NT2/D1 (cell line): ENCODE measurements around the gene SOX30.

ENCODE experiments used
- DNase-seq: peaks from one replicate; pipeline ENCODE4 v3.0.0-alpha.2; 2011; ENCODE audit warnings: low read depth, low spot score
- H3K27me3 ChIP-seq: 2 replicates; pipeline ENCODE4 v1.6.0; 2011; ENCODE audit warnings: mild to moderate bottlenecking; ENCODE audit not compliant: insufficient read length, insufficient read depth
- H3K36me3 ChIP-seq: 2 replicates; pipeline ENCODE4 v1.6.1; 2011; ENCODE audit warnings: mild to moderate bottlenecking, low read length, mixed read lengths; ENCODE audit not compliant: insufficient read depth, insufficient read length
- H3K4me1 ChIP-seq: 2 replicates; pipeline ENCODE4 v1.5.1; 2011; ENCODE audit not compliant: insufficient read depth, insufficient read length
- H3K4me3 ChIP-seq: 2 replicates; pipeline ENCODE4 v1.5.1; 2011; ENCODE audit warnings: low read depth; ENCODE audit not compliant: insufficient read length
- H3K9ac ChIP-seq: 2 replicates; pipeline ENCODE4 v1.6.0; 2011; ENCODE audit warnings: low read depth; ENCODE audit not compliant: insufficient read length
- H3K9me3 ChIP-seq: 2 replicates; pipeline ENCODE4 v1.5.1; 2011; ENCODE audit warnings: mild to moderate bottlenecking, low read length; ENCODE audit not compliant: insufficient read depth
- SUZ12 ChIP-seq: IDR thresholded peaks from 2 replicates; pipeline ENCODE4 v1.6.1; 2011; ENCODE audit not compliant: insufficient read length, insufficient read depth; ENCODE audit errors: extremely low read depth
- YY1 ChIP-seq: IDR thresholded peaks from 2 replicates; pipeline ENCODE4 v1.6.1; 2011; ENCODE audit not compliant: insufficient read length, insufficient read depth
- ZNF274 ChIP-seq: IDR thresholded peaks from 2 replicates; pipeline ENCODE4 v1.6.1; 2011; ENCODE audit warnings: mild to moderate bottlenecking, low read depth, low read length

SOX30 gene

DNA sequence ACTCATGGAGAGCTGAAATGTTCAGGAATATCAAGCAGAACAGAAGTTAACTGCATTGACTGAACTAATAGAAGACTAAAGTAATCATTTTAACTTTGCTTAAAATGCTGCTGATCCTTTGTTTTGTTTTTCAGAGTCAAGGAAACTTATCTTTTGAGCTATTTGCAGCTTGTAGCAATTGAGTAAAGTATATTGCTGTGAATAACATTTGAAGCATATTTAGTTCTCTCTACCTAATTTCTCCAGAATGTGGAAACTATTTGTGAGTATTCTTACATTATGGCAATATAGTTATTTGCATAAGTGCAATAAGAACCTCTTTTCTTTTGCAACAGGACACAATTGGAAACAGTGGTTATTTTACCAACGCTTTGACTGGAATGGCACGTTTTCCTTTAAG is 5.3 kb upstream of the SOX30 start:
- no peaks in the 10 kb centered on the region for H3K36me3 ChIP-seq
- peaks cover 44% of the 10 kb centered on the region for H3K9me3 ChIP-seq
- H3K4me1 ChIP-seq, result no peaks in the 10 kb centered on the region
- no peak for DNase-seq
- no peak overlapping the region for H3K4me3 ChIP-seq
- H3K9ac ChIP-seq, result no peak overlapping the region
- H3K27me3 ChIP-seq, result no peaks in the 10 kb centered on the region
- TF ChIP-seq YY1 (no peak), ZNF274 (no peak), SUZ12 (no peak)

DNA sequence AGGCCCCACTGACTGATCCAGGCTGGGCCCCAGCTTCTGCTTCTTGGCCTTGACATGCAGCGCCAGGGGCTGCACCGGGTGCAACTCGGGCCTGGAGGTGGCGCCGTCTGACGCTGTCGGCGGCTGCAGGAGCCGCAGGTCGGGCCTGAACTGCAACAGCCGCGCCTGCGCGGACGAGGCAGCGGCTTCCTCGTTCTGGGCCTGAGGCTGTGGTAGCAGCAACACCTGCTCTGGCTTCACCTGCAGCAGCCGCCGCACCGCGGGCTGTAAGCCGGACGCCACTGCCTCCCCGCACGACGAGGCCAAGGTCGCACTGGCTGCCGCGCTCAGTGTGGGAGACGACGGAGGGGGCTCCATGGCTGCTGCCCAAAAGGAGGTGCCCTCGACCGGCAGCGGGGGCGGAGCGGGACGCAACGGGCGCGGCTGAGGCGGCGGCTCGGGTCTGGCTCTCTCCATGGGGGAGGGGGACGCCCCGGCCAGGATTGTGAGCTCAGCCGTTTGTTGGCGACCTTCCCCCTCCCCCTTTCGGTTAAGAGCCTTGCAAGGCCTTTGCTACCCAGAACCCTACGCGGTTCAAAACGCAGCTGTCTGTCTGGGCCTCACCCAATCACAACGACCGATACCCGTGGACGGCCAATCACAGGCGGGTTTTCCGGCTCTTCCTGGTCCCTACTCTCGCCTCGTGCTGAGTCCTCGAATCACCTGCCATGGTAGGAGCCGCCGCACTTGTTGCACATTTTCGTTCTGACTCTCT is 438 bp downstream of the SOX30 start:
- peaks cover 33% of the 10 kb centered on the region for H3K9me3 ChIP-seq

DNA sequence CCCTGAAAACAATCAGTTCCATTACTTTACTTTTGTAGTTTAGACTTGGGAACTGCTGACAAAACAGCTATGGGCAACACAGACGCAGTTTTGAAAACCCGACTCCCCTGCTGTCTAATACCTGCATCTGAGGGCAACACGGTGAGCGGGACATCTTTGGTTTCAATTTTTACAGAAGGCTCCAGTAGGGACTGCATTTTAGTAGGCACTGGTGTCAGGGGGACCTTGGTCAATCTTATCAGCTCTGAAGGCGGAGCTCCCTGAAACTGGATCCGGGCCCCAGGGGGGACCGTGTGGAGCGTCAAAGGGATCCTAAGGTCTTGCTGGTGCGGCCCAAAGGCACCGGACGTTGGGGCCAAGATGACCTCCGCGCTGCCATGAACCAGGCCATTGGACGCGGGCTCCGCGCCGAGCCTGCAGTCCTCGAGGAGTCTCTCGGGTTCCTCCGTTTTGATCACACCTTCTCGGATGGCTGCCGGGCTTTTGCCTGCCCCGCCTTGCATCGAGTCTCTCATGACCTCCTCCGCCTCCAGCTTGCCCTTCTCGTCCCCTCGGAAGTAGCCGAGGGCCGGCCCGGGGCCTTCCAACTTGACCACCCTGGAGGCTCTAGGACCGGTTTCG is 1.1 kb downstream of the SOX30 start:
- H3K9me3 ChIP-seq, result peaks cover 31% of the 10 kb centered on the region
- H3K4me1 ChIP-seq, result no peaks in the 10 kb centered on the region

More for the DNA sequence above, 438 bp downstream of the SOX30 start:
- peak; percentile 78 for DNase-seq
- H3K27me3 ChIP-seq, result no peaks in the 10 kb centered on the region
- H3K4me3 ChIP-seq, result peak overlapping the region; percentile 57
- no peaks in the 10 kb centered on the region for H3K4me1 ChIP-seq
- no peak for TF ChIP-seq YY1
- no peak for TF ChIP-seq ZNF274
- TF ChIP-seq SUZ12, result no peak
- peak overlapping the region; percentile 56 for H3K9ac ChIP-seq
- H3K36me3 ChIP-seq, result no peaks in the 10 kb centered on the region

DNA sequence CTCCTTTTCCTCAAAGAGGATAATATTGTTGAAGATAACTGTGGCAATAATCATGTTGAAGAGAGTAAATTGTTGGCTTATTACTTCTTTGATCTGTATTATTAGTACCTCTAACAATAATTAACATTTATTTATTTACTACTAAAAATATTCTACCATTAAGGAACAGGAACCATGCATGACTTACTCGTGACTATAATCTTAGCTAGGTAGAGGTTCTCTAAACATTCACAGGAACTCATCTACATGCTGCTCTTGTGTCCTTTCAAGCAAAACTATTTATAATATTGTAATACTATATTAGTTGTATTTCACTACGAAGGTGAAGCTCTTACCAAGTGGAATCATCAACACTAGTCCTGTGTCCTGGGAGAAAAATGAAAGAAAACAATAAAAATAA is 3.1 kb downstream of the SOX30 start:
- H3K36me3 ChIP-seq, result no peaks in the 10 kb centered on the region
- no peak overlapping the region for H3K4me3 ChIP-seq
- H3K27me3 ChIP-seq, result no peaks in the 10 kb centered on the region
- no peak overlapping the region for H3K9ac ChIP-seq
- no peaks in the 10 kb centered on the region for H3K4me1 ChIP-seq
- no peak for DNase-seq
- TF ChIP-seq ZNF274 (no peak), SUZ12 (no peak), YY1 (no peak)
- H3K9me3 ChIP-seq, result peaks cover 21% of the 10 kb centered on the region

More for the DNA sequence above, 1.1 kb downstream of the SOX30 start:
- Histone ChIP-seq H3K36me3 (no peaks in the 10 kb centered on the region), H3K27me3 (no peaks in the 10 kb centered on the region), H3K9ac (no peak overlapping the region), H3K4me3 (peak overlapping the region; percentile 57)
- no peak for DNase-seq
- no peak for TF ChIP-seq ZNF274
- no peak for TF ChIP-seq SUZ12
- no peak for TF ChIP-seq YY1

DNA sequence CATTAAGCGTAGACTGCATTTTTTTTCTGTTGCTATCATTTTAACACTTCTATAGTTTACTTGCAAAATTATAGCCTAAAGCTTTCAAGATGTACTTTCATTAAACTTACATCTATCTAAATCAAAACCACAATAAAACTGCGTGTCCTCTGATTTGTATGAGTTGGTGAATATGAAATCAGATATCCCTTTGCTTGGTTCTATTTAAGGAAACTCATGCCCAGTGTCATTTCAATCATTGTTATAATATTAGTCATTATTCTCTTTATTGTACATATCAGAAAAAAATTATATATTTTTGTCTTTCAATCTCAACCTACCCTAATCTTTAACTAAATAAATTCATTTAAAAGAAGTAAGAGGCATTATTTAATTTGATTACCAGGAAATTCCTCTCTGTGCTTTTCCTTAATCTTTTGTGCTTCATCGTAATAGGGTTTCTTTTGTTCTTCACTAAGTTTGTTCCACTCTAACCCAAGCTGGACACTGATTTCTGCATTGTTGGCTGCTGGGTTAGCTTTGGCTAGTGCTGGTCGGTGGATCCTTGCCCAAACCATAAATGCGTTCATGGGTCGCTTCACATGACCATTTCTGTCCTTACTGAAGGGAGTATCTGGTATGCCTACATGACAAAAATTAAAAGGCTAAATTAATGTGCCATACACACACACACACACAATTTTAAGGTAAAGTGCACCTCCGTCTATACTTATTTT is 3.8 kb downstream of the SOX30 start:
- TF ChIP-seq SUZ12 (no peak), YY1 (no peak), ZNF274 (no peak)
- H3K36me3 ChIP-seq, result no peaks in the 10 kb centered on the region
- no peak for DNase-seq

DNA sequence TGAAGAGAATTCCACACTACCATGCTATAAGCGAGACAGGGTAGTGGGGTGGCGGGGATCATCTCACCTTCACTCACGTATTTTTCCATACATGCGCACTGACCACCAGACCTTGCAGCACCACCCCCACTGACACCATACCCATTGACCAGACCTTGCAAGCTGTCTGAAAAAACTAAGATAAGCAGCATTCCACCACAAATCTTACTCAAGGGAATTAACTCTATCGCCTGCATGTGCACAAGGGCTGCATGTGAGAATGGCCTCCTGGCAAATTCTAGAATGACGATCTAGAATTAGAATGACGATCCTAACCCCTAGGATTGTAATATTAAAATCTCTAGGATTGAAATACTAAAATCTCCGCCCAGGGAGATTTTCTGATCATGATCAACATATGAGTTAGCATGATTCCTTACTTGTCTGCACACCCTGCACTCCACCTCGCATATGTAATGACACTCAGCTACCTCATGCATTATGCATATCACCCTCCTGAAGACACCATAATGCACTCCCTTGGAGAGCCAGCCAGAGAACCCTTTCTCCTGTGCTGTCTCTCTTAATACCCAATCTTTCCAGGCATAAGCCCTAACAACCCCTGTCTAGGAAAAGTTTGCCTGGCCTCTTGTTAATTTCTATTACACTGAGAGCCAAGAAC is 11.7 kb downstream of the SOX30 start:
- TF ChIP-seq ZNF274 (no peak), YY1 (no peak), SUZ12 (no peak)
- no peaks in the 10 kb centered on the region for H3K9me3 ChIP-seq
- no peaks in the 10 kb centered on the region for H3K27me3 ChIP-seq
- no peaks in the 10 kb centered on the region for H3K4me1 ChIP-seq
- no peak overlapping the region for H3K4me3 ChIP-seq
- H3K36me3 ChIP-seq, result no peaks in the 10 kb centered on the region
- no peak overlapping the region for H3K9ac ChIP-seq
- no peak for DNase-seq

More for the DNA sequence above, 3.8 kb downstream of the SOX30 start:
- no peaks in the 10 kb centered on the region for H3K4me1 ChIP-seq
- no peak overlapping the region for H3K9ac ChIP-seq
- H3K27me3 ChIP-seq, result no peaks in the 10 kb centered on the region
- no peak overlapping the region for H3K4me3 ChIP-seq
- H3K9me3 ChIP-seq, result peaks cover 15% of the 10 kb centered on the region

DNA sequence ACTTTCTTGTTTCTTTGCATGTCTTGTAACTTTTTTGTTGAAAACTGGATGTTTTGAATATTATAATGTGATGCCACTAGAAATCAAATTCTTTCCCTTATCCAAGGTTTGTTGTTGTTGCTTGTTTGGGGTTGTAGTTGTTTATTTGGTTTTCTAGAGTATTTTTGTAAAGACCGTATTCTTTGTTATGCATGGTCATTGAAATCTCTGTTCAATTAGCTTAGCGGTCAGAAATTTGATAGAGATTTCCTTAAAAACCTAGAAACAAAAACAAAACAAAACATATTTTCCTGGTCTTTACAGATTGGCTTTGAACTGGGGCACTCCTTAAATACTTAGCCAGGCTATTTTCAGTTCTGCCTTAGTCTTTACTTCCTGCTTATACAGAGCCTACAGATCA is 21.9 kb downstream of the SOX30 start:
- no peaks in the 10 kb centered on the region for H3K4me1 ChIP-seq
- H3K27me3 ChIP-seq, result no peaks in the 10 kb centered on the region
- no peaks in the 10 kb centered on the region for H3K36me3 ChIP-seq
- no peak overlapping the region for H3K9ac ChIP-seq
- DNase-seq, result no peak
- H3K4me3 ChIP-seq, result no peak overlapping the region
- no peaks in the 10 kb centered on the region for H3K9me3 ChIP-seq
- no peak for TF ChIP-seq YY1
- TF ChIP-seq SUZ12, result no peak
- TF ChIP-seq ZNF274, result no peak
